ENCODE data around the gene FBXL20. TPM values are rescaled to one million over a fixed set of nuclear protein-coding genes. Genes with fewer than 3 reads are reported as not detected.

Gene FBXL20
- total and polyA plus RNA-seq, 2 of the 8 experiments (the other 6 are each of a cell fraction or from before 2014, with no cell fraction given), result 5.5 to 11.0 TPM

GRCh38 chr17:39221572-39221971, 179.9 kb downstream of the FBXL20 start:
- WGBS, 2 experiments (ENCODE audit: extremely low coverage in 1 of 2, insufficient coverage in 1 of 2, insufficient read length in 1 of 2, insufficient replicate concordance in 2 of 2, low coverage in 1 of 2, low lambda C conversion rate in 2 of 2, missing lambda C conversion rate in 1 of 2), result 93% methylated on average over 6 of the region's 6 CpGs; no CpG with 5 or more reads in 1 of the 2 experiments
- Histone ChIP-seq H2BK120ac (replicated peaks; ENCODE audit: low read depth, low read length) (no peak overlapping the region), H4K91ac (replicated peaks; ENCODE audit: insufficient read length, low read length) (no peak overlapping the region), H2AK5ac (ENCODE audit: low read depth, low read length) (no peak overlapping the region), H3K4me1 (replicated peaks in 1 of 4; ENCODE audit: control insufficient read depth in 3 of 4, insufficient read depth in 4 of 4, low read length in 3 of 4) (peaks cover 0 to 21% (median 9%) of the 10 kb centered on the region in 4 experiments; a peak in 5 of 7 replicates), H2BK12ac (ENCODE audit: low read depth, low read length) (no peak overlapping the region), H3K18ac (ENCODE audit: extremely low read depth, low read length) (no peak overlapping the region), H4K5ac (ENCODE audit: insufficient read length, low read depth, low read length) (no peak overlapping the region), H3K4me3 (ENCODE audit: extremely low read depth in 1 of 4, insufficient read depth in 2 of 4, low read depth in 3 of 4, low read length in 4 of 4) (no peak overlapping the region), H2BK5ac (ENCODE audit: low read depth, low read length) (no peak overlapping the region), H3K9ac (replicated peaks in 1 of 4; ENCODE audit: extremely low read depth in 1 of 4, low read depth in 3 of 4, low read length in 3 of 4) (no peak overlapping the region), H3K14ac (ENCODE audit: insufficient read length) (no peak overlapping the region), H3K36me3 (ENCODE audit: control insufficient read depth in 2 of 4, insufficient read depth in 4 of 4, low read length in 3 of 4) (no peaks in the 10 kb centered on the region; a peak in 1 of 8 replicates), H2AFZ (ENCODE audit: low read length) (no peak overlapping the region), H3K56ac (replicated peaks; ENCODE audit: insufficient read length, low read depth, low read length) (no peak overlapping the region), H3K27ac (ENCODE audit: low read depth, low read length) (no peak overlapping the region), H4K20me1 (replicated peaks in 1 of 2; ENCODE audit: control insufficient read depth in 1 of 2, insufficient read depth in 2 of 2, low read length in 2 of 2) (no peaks in the 10 kb centered on the region), H3K79me1 (ENCODE audit: low read depth, low read length) (no peaks in the 10 kb centered on the region), H4K8ac (ENCODE audit: extremely low read depth, insufficient read depth, low read length) (no peak overlapping the region), H3K9me3 (ENCODE audit: insufficient read depth in 2 of 2, low read depth in 1 of 2, low read length in 1 of 2) (no peaks in the 10 kb centered on the region), H3K23ac (ENCODE audit: insufficient read length) (no peak overlapping the region), H3K79me2 (ENCODE audit: control insufficient read depth in 1 of 2, insufficient read depth in 2 of 2, low read length in 2 of 2) (no peaks in the 10 kb centered on the region), H3K4me2 (ENCODE audit: insufficient read depth in 1 of 2, low read depth in 2 of 2, low read length in 2 of 2) (no peak overlapping the region), H3K4ac (replicated peaks; ENCODE audit: insufficient read length, low read depth, low read length) (no peak overlapping the region), H3K23me2 (ENCODE audit: low read depth, low read length) (peaks cover 8% of the 10 kb centered on the region; the same call in 1 of the 2 replicates), H2BK20ac (ENCODE audit: low read length) (no peak overlapping the region), H3K27me3 (replicated peaks in 1 of 4; ENCODE audit: control insufficient read depth in 3 of 4, extremely low read depth in 1 of 4, insufficient read depth in 3 of 4, low read length in 3 of 4) (peaks cover 13 to 44% (median 37%) of the 10 kb centered on the region in 4 experiments), H2BK15ac (ENCODE audit: low read length) (no peak overlapping the region)
- no peak for FAIRE-seq
- ChIA-PET CTCF (ENCODE audit: partially characterized antibody) (interaction anchor here (0.6 to 24.1 kb wide), 5 partner anchors 9 to 44 kb away, joined by 3 to 982 read pairs (median 10); no protein-coding TSS in a partner anchor), POLR2A (ENCODE audit: partially characterized antibody) (interaction anchor here (1.0 to 7.8 kb wide), 5 partner anchors 10 to 240 kb away, joined by 3 to 92 read pairs (median 6); partner anchors contain the start of gene CDK12)
- DNase-seq (ENCODE audit: low read depth in 1 of 2, low spot score in 2 of 2), result no peak
- TF ChIP-seq GABPA (IDR thresholded peaks at IDR 0.05; ENCODE audit: borderline replicate concordance, insufficient read depth, low read length) (no peak), TCF12 (IDR thresholded peaks at IDR 0.05; ENCODE audit: low read depth, low read length) (no peak), RXRA (IDR thresholded peaks at IDR 0.05; ENCODE audit: insufficient read depth, low read depth, low read length) (no peak), KDM1A (IDR thresholded peaks at IDR 0.05; ENCODE audit: borderline replicate concordance, low read length) (no peak), JUN (IDR thresholded peaks at IDR 0.05; ENCODE audit: low read depth, low read length) (no peak), BRCA1 (IDR thresholded peaks at IDR 0.05; ENCODE audit: low read depth, low read length) (no peak), TAF7 (optimal IDR thresholded peaks at IDR 0.05; ENCODE audit: borderline replicate concordance, low read depth, low read length) (no peak), SIX5 (IDR thresholded peaks at IDR 0.05; ENCODE audit: low read depth, low read length) (no peak), CTBP2 (IDR thresholded peaks at IDR 0.05; ENCODE audit: borderline replicate concordance, insufficient read depth, insufficient read length, low read length) (no peak)
- TF ChIP-seq, protein P1, sequence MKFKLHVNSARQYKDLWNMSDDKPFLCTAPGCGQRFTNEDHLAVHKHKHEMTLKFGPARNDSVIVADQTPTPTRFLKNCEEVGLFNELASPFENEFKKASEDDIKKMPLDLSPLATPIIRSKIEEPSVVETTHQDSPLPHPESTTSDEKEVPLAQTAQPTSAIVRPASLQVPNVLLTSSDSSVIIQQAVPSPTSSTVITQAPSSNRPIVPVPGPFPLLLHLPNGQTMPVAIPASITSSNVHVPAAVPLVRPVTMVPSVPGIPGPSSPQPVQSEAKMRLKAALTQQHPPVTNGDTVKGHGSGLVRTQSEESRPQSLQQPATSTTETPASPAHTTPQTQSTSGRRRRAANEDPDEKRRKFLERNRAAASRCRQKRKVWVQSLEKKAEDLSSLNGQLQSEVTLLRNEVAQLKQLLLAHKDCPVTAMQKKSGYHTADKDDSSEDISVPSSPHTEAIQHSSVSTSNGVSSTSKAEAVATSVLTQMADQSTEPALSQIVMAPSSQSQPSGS (IDR thresholded peaks at IDR 0.05; ENCODE audit: low read length), result no peak
- TF ChIP-seq, protein P2, sequence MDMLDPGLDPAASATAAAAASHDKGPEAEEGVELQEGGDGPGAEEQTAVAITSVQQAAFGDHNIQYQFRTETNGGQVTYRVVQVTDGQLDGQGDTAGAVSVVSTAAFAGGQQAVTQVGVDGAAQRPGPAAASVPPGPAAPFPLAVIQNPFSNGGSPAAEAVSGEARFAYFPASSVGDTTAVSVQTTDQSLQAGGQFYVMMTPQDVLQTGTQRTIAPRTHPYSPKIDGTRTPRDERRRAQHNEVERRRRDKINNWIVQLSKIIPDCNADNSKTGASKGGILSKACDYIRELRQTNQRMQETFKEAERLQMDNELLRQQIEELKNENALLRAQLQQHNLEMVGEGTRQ (IDR thresholded peaks at IDR 0.05; ENCODE audit: low read length), result no peak

All from H1 (cell line).